Lower leg skin (tissue), 4 donors: Measurements from ENCODE around the gene TANC1. TPM values are rescaled to one million over a fixed set of nuclear protein-coding genes. Genes with fewer than 3 reads are reported as not detected.

Source experiments
- DNase-seq, 2 donors: peaks; one replicate each; pipeline ENCODE4 v3.0.0-alpha.2; 2019; ENCODE audit warnings: low spot score in 2 of 2
- H3K4me3 ChIP-seq: fragments of 200-600 bp; sonication (generic); 2 replicates; pipeline ENCODE4 v1.5.1; 2017; ENCODE audit warnings: mild to moderate bottlenecking, low read depth; ENCODE audit not compliant: poor library complexity, severe bottlenecking
- POLR2A ChIP-seq, 2 donors: fragments of 450-650 bp; IDR thresholded peaks; one replicate each; pipeline ENCODE4 v1.6.1; 2016 to 2017; ENCODE audit warnings: antibody characterized with exemption in 2 of 2, mild to moderate bottlenecking in 1 of 2, moderate library complexity in 1 of 2
- WGBS, 2 donors: methylation state at CpG; one replicate each; pipeline ENCODE4 v1.1.5; 2018; 5-methylcytosine and 5-hydroxymethylcytosine counted together
- intact Hi-C: fragments of 100-400 bp; cut with DNase I; formaldehyde crosslinking; loops from one replicate; pipeline ENCODE4 v1.15.0; 2023; ENCODE audit warnings: low total_unique reads
- total RNA-seq, 4 donors: library from RNA; depleted of rRNA; stranded (reverse); fragments of >200 nt; gene quantifications; one replicate each; pipeline ENCODE4 v1.1.0, GENCODE V29; 2016
- TF ChIP-seq, protein P1 (sequence below), 3 donors: fragments of 450-650 bp; IDR thresholded peaks; one replicate each; pipeline ENCODE4 v1.5.1; 2016; ENCODE audit warnings: antibody characterized with exemption in 3 of 3, mild to moderate bottlenecking in 3 of 3, moderate library complexity in 2 of 3

The TANC1 gene
- total RNA-seq, 4 donors from 2014 or later = 65.8 to 111 (median 93.6) TPM

DNA sequence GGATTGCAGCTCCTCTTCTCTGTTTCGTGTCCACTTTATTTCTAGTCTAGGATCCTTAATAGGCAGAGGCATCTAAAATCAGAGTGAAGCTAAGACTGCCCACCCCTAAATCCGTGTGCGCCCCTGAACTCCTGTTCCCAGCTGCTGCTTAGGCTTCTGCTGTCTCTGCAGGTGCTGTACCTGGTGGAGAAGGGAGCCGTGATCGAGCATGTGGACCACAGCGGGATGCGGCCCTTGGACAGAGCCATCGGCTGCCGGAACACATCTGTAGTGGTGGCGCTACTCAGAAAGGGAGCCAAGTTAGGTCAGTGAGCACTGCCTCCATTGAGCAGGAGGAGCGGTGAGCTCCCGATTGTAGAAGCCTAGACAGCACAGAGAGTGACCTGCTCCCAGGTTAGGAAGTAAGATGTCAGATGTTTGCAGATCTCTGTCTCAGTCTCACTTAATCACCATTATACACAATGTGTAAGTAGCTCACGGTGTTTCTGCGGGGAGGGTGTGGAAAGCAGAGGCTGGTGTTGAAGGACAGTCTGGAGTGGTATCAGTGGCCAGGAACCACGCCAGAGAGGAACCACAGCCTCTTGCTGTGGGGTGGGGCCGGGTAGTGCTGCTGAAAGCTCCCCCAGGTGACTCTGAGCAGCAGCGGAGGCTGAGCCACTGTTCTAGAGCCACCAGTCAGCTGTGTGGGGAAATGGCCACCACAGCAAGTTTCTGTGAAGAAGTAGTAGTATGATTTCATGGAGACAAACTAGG lies 255.8 kb downstream of the TANC1 start:
- WGBS, 2 donors = 91 to 97% methylated on average over 16 to 17 of the region's 17 CpGs
- peak in 1 of 2 donors; percentile 74 for DNase-seq
- no peak overlapping the region for H3K4me3 ChIP-seq
- intact Hi-C loops = no loop called here
- no peak for TF ChIP-seq POLR2A (IDR thresholded peaks at IDR 0.05)
- TF ChIP-seq, protein P1, sequence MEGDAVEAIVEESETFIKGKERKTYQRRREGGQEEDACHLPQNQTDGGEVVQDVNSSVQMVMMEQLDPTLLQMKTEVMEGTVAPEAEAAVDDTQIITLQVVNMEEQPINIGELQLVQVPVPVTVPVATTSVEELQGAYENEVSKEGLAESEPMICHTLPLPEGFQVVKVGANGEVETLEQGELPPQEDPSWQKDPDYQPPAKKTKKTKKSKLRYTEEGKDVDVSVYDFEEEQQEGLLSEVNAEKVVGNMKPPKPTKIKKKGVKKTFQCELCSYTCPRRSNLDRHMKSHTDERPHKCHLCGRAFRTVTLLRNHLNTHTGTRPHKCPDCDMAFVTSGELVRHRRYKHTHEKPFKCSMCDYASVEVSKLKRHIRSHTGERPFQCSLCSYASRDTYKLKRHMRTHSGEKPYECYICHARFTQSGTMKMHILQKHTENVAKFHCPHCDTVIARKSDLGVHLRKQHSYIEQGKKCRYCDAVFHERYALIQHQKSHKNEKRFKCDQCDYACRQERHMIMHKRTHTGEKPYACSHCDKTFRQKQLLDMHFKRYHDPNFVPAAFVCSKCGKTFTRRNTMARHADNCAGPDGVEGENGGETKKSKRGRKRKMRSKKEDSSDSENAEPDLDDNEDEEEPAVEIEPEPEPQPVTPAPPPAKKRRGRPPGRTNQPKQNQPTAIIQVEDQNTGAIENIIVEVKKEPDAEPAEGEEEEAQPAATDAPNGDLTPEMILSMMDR (IDR thresholded peaks at IDR 0.05) = no peak

DNA sequence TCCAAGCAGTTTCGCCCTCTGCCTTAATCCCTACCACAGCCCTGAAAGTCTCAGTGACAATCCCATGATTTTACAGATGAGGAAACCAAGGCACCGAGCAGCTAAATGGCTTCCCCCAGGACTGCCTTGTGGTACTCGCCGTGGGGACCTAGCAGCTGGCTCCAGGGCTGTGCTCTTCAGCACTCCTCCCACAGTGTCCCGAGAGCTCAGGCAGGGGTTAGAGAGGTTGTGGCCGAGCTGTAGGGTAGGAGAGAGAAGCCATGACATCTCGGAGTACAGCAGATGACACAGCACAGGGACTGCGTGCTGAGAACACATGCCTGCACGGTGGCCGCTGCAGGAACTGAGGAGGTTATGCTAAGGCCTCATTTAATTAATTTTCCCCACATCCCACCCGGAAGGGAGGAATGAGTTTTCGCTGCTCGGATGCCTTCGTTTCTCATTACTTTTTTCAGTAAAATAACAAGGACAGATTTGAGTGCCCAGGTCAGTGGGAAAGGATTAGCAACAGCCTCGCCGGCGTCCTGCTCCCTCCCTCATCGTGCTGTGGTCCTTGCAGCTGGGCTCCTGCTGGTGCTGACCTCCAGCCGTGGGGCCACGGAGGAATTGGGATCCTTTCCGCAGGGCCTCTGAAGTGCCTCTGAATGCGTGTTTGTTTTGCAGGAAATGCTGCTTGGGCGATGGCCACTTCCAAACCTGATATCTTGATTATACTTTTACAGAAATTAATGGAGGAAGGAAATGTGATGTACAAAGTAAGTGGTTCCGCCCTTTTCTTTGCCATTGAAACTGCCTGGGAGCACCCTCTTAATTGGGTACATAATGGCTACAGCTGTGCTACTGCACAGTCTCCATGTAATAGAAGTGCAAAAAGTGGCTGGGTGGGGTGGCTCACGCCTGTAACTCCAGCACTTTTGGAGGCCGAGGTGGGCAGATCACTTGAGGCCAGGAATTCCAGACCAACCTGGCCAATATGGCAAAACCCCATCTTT lies 256.9 kb downstream of the TANC1 start:
- 84 to 87% methylated on average over 26 of the region's 26 CpGs for WGBS, 2 donors
- TF ChIP-seq POLR2A (IDR thresholded peaks at IDR 0.05) = no peak
- TF ChIP-seq, protein P1 (IDR thresholded peaks at IDR 0.05) = no peak
- no peak overlapping the region for H3K4me3 ChIP-seq
- peak in 1 of 2 donors; percentile 75 for DNase-seq
- intact Hi-C loops = no loop called here

DNA sequence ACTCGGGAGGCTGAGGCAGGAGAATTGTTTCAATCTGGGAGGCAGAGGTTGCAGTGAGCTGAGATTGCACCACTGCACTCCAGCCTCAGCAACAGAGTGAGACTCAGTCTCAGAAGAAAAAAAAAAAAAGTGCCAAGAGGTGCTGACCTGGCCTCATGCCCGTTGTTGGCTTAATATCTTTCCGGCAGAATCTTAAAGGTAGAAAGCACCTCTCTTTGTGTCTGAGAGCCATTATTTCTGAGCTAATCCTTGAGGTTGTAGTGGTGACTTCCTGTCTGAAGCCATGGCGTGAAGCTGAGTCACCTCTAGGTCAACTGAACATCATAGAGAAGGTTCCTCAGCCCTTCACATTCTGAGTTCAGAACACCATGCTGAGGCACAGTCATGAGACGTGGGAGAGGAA lies 257.6 kb downstream of the TANC1 start:
- 57 to 64% methylated on average over 5 of the region's 5 CpGs for WGBS, 2 donors
- peak in 1 of 2 donors; percentile 69 for DNase-seq
- TF ChIP-seq, protein P1 (IDR thresholded peaks at IDR 0.05) = no peak
- TF ChIP-seq POLR2A (IDR thresholded peaks at IDR 0.05) = no peak
- no peak overlapping the region for H3K4me3 ChIP-seq
- intact Hi-C loops = no loop called here

DNA sequence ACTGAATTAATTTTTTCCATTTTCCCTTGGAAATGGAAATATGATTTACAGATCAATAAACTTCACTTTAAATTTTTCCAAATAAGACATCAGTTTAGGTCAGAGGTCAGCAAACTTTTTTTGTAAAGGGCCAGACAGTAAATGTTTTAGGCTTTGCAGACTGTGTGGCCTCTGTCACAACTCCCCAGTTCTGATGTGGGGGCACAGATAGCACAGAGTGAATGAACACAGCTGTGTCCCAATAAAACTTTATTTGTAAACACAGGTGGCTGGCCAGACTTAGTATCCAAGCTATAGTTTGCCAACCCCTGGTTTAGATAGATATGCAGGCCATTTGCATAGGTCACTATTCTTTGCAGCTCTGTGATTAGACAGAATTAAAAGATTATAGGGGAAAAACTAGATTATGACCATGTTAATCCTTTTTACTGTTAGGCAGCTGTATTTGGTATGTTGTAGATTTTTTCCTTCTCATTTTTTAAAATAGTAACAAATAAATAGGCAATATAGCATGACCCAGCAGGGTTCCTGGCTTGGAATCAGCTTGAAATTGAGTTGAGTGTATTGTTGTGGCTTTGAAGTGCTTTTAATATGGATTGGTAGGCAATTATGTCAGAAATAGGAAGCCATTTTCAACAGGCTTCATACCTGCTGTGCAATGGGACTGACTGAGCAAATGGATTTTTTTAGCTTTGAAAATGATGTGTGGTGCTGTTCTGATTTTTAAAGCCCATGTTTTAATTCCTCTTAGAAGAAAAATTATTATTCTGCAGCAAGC lies 258.4 kb downstream of the TANC1 start:
- no peak for DNase-seq
- H3K4me3 ChIP-seq = no peak overlapping the region
- intact Hi-C loops = no loop called here
- no peak for TF ChIP-seq POLR2A (IDR thresholded peaks at IDR 0.05)
- TF ChIP-seq, protein P1 (IDR thresholded peaks at IDR 0.05) = no peak

DNA sequence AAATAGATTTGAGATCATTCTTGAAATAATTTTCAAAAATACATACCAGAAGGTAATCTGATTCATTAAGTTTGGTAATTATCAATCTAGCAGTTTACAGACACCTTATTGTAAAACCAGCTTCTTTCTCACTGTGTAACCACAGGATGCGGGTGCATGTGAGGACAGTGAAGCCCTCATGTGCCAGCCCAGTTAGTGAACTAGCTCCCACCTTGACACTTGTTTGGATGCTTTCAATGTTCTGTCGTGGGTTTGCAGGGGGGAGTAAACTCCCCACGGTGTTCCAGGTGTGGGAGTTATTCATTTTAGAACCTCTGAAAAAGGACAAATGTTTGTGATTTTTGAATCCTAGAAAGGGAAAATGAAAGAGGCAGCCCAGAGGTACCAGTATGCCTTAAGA lies 259.0 kb downstream of the TANC1 start:
- no peak overlapping the region for H3K4me3 ChIP-seq
- TF ChIP-seq, protein P1 (IDR thresholded peaks at IDR 0.05) = no peak
- no peak for TF ChIP-seq POLR2A (IDR thresholded peaks at IDR 0.05)
- intact Hi-C loops = no loop called here
- peak in 1 of 2 donors; percentile 65 for DNase-seq
- 58 to 70% methylated on average over 3 of the region's 3 CpGs for WGBS, 2 donors
